ENCODE results near the gene CCDC57. TPM values are rescaled to one million over a fixed set of nuclear protein-coding genes. Genes with fewer than 3 reads are reported as not detected.

CCDC57 gene
- total RNA-seq, 4 donors from 2014 or later, result 14.8 to 32.0 (median 21.9) TPM

- ATAC-seq (ENCODE audit: low FRiP score) (no peak), DNase-seq (ENCODE audit: low spot score) (no peak)
- TF ChIP-seq, protein P1, sequence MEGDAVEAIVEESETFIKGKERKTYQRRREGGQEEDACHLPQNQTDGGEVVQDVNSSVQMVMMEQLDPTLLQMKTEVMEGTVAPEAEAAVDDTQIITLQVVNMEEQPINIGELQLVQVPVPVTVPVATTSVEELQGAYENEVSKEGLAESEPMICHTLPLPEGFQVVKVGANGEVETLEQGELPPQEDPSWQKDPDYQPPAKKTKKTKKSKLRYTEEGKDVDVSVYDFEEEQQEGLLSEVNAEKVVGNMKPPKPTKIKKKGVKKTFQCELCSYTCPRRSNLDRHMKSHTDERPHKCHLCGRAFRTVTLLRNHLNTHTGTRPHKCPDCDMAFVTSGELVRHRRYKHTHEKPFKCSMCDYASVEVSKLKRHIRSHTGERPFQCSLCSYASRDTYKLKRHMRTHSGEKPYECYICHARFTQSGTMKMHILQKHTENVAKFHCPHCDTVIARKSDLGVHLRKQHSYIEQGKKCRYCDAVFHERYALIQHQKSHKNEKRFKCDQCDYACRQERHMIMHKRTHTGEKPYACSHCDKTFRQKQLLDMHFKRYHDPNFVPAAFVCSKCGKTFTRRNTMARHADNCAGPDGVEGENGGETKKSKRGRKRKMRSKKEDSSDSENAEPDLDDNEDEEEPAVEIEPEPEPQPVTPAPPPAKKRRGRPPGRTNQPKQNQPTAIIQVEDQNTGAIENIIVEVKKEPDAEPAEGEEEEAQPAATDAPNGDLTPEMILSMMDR (IDR thresholded peaks at IDR 0.05), result no peak
Measured at GRCh38 chr17:82218349-82219075, 5.9 kb upstream of the CCDC57 start.

- peak; percentile 24 for ATAC-seq (ENCODE audit: low FRiP score)
- DNase-seq (ENCODE audit: low spot score), result no peak
- TF ChIP-seq, protein P1 (IDR thresholded peaks at IDR 0.05), result no peak
Measured at GRCh38 chr17:82217530-82218204, 5.0 kb upstream of the CCDC57 start.

DNA sequence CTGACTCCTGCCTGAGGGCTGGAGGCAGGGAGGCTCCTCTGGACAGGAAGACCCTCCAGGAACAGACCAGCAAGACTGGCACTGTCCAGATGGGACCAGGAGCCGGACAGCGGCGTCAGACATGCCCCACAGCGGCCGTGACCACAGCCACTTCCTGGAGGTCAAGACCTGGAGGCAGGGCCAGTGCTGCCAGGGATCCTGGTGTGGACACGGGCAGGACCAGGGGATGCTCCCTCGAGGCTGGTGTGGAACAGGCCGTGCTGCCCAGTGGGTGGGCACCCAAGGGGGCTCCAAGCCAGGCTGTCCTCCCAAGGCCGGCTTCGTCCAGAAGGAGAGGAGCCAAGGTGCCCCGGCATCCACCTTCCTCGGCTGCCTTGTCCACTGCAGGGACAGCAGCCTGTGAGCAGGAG, 4.5 kb upstream of the CCDC57 start:
- no peak for DNase-seq (ENCODE audit: low spot score)
- ATAC-seq (ENCODE audit: low FRiP score), result no peak
- TF ChIP-seq, protein P1 (IDR thresholded peaks at IDR 0.05), result no peak

- ATAC-seq (ENCODE audit: low FRiP score) (no peak), DNase-seq (ENCODE audit: low spot score) (no peak)
- TF ChIP-seq, protein P1 (IDR thresholded peaks at IDR 0.05), result no peak
Measured at GRCh38 chr17:82216301-82217119, 3.9 kb upstream of the CCDC57 start.

DNA sequence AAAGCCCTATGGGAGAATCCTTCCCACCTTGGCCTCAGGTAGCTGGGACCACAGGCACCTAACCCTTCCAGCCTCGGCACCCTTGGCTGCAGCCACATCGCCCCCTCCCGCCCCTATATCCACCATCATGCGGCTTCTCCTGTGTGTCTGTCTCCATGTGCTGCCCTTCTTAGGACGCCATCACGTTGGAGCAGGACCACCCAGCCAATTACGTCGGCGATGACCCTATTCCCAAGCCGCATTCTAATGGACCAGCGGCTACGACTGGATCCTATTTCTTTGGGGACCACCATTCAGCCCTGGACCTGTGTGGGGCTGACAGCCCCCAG, 3.3 kb upstream of the CCDC57 start:
- no peak for DNase-seq (ENCODE audit: low spot score)
- TF ChIP-seq, protein P1 (IDR thresholded peaks at IDR 0.05), result no peak
- no peak for ATAC-seq (ENCODE audit: low FRiP score)

DNA sequence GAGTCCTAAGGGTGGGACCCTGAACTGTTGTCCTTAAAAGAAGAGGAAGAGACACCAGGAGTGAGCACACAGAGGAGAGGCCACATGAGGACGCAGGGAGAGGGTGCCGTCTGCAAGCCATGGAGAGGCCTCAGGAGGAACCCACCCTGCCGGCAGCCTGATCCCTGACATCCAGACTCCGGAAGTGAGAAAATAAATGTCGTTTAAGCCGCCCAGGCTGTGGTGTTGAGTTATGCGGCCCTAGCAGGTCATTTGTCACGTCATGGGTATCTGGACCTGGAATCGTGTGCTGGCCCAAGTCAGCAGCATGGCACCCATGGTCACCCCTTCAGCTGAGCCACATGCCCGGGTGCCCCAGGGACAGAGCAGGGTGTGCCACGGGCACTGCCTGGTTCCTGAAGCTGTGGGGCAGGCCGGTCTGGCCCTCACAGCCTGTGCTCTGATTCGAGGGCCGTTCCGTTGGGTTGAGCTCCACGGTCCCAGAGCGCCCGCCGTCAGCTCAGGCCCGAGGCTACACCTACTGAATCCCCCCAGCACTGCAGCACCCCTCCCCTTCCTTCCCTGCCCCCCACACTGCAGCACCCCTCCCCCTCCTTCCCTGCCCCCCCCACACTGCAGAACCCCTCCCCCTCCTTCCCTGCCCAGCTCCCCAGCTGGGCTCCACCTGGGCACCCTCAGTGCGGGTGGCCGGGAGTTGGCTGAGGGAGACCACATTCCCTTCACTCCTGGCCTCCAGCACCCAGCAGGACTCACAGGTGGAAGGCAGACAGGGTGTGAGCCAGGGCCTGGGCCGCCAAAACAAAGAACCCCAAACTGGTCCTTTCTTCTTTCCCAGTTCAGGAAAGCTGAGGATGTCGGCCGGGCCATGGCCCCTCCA, 2.7 kb upstream of the CCDC57 start:
- no peak for ATAC-seq (ENCODE audit: low FRiP score)
- TF ChIP-seq, protein P1 (IDR thresholded peaks at IDR 0.05), result no peak
- no peak for DNase-seq (ENCODE audit: low spot score)
